ENCODE data around the gene SH3GLB2. TPM values are rescaled to one million over a fixed set of nuclear protein-coding genes. Genes with fewer than 3 reads are reported as not detected.

Gene SH3GLB2
- 14.0 and 17.2 TPM in 2 replicates for total RNA-seq (2014; rRNA removed; shearing (Covaris generic))

DNA sequence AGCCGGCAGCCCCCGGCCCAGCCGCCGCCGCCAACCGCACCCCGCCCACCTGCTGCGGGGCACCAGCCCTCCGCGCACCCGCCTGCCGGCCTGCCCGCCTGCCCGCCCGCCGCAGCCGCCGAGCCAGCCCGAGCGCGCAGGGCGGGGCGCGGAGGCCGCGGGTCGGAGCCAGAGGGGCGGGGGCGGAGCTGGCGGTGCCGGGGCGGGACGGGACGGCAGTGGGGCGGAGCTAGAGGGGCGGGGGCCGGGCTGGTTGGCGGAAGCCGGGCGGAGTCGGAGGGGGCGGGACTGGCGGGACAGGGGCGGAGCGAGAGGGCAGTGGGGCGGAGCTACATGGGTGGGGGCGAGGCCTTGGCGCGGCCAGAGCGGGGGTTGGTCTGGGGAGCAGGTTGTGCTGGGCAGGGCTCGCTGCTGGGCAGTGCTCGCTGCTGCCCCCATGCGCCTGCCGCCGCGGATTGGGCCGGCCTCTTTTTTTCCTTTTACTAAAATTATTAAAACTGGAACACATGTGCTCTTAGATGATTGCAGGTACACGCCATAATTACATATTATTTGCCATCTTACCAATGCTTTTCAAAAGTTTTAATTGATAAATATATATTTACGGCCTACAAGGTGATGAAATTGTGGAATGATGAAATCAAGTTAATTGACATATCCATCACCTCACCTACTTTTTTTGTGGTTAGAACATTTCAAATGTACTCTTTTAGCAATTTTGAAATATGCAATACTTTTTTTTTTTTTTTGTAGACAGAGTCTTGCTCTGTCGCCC, at the start of gene SH3GLB2:
TSS of gene SH3GLB2 (minus strand) at position 140 of the 775 bp plus-strand sequence. CDS start 177 bp downstream, outside the sequence.
- peak; percentile 80 for DNase-seq (ENCODE audit: low spot score)

DNA sequence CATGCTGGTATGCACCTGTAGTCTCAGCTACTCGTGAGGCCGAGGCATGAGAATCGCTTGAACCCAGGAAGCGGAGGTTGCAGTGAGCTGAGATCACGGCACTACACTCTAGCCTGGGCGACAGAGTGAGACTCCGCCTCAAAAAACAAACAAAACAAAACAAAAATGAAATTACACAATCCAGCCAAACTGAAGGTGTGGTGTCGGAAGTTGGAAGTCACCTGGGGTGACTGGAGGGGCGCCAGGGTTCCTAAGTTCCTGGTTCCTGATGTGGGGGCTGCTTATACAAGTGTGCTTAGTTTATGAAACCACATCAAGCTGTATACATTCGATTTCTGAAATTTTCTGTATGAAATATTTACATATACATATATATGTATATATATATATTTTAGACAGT, 49.1 kb upstream of the SH3GLB2 start:
- DNase-seq (ENCODE audit: low spot score) = no peak

DNA sequence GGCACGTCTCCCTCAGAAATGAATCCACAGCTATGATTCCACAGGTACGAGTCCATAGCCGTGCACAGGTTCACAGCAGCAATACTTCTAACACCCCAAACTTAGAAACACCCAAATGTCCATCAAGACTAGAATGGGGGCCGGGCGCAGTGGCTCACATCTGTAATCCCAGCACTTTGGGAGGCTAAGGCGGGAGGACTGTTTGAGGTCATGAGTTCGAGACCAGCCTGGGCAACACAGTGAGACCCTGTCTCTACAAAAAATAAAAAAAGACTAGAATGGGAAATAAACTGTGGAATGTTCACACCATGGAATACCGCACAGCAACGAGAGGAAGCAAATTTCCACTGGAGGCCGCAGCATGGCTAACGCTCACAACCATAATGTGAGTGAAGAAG, 48.5 kb upstream of the SH3GLB2 start:
- no peak for DNase-seq (ENCODE audit: low spot score)

DNA sequence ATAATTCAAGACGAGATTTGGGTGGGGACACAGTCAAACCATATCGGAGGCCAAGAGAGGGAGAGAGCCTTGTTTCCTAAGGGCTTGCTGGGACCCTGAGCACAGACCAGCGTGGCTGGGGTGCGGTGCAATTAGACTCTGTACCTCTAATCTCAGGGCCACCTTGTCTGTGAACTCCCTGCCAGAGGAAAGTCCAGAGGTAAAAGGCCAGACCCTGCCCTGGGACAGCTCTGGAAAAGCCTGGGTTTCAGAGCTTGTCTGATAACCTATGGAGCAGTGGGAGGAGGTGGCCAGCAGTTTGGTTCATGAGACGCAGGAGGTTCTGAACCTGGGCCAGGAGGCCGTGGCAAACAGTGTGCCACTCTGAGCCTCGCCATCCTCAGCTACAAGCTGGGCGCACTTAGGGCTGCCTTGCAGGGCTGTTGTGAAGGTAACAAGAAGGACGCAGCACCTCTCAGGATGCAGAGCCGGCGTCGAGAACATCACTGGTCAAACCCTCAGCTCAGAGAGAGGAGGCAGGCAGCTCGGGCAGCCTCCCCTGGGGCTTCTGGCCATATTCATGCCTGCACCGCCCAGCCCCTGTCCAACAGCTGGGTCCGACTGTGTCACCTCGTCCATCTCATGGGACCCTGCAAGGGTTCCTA, 48.0 kb upstream of the SH3GLB2 start:
- no peak for DNase-seq (ENCODE audit: low spot score)

DNA sequence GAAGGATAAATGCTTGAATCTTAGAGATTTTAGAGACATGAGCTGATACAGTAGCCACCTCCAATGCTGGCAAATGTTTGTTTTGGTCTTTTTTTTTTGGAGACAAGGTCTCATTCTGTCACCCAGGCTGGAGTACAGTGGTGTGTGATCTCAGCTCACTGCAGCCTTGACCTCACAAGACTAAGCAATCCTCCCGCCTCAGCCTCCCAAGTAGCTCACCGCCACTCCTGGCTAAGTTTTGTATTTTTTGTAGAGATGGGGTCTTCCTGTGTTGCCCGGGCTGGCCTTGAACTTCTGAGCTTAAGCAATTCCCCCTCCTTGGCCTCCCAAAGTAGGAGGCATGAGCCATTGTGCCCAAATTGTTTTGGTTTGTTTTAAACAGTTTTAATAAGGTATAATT, 46.0 kb upstream of the SH3GLB2 start:
- DNase-seq (ENCODE audit: low spot score) = no peak

DNA sequence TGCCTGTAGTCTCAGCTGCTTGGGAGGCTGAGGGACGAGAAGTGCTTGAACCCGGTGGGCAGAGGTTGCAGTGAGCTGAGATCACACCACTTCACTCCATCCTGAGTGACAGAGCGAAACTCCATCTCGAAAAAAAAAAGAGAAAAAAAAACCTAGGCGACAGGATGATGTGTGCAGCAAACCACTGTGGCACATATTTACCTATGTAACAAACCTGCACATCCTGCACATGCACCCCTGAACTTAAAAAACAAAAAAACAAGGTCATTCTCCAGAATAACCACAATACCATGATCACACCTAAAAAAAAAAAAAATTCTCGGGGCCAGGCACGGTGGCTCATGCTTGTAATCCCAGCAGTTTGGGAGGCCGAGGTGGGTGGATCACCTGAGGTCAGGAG, 45.3 kb upstream of the SH3GLB2 start:
- no peak for DNase-seq (ENCODE audit: low spot score)

DNA sequence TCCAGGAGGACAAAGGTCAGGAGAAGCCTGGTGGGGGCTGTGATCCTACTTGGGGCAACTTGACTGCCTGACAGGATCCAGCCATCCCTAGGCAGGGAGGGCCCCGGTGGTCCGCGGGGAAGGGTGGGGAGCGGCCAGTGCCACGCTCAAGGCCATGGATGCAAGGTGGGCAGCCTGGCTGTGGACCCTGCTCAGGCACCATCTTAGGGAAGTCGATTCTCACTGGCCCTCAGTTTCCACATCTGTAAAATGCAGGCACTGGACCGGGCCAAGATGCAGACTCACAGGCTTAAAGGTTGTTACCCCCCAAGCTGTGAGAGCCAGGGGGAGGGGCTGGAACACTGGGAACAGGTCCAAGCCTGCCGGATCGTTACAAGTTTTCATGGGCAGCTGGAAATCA, 44.0 kb upstream of the SH3GLB2 start:
- DNase-seq (ENCODE audit: low spot score) = no peak

DNA sequence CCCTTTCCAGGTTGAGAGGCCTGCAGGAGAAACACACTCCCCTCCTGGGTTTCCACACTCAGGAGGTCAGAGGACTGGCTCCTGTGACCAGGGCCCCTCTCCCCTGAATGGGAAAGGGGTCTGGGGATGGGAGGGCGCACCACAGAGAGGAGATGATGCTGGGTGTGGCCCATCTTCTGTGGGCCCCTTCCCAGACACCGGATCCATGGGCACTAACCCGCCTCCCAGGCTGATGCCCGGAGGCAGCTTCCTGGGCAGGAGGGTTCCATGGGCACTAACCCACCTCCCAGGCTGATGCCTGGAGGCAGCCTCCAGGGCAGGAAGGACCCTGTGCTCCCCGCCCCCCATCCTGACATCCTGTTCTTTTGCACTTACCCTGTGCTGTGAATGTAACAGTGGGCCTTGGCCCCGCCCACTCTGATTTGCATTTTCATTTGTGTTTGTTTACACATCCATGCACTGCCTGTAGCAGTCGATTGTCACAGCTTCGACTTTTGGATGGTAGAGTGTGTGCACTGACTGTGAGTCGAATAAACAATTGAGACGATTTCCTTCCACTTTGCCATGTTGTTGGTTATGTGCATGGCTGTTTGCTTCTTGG, 43.5 kb upstream of the SH3GLB2 start:
- DNase-seq (ENCODE audit: low spot score) = no peak

DNA sequence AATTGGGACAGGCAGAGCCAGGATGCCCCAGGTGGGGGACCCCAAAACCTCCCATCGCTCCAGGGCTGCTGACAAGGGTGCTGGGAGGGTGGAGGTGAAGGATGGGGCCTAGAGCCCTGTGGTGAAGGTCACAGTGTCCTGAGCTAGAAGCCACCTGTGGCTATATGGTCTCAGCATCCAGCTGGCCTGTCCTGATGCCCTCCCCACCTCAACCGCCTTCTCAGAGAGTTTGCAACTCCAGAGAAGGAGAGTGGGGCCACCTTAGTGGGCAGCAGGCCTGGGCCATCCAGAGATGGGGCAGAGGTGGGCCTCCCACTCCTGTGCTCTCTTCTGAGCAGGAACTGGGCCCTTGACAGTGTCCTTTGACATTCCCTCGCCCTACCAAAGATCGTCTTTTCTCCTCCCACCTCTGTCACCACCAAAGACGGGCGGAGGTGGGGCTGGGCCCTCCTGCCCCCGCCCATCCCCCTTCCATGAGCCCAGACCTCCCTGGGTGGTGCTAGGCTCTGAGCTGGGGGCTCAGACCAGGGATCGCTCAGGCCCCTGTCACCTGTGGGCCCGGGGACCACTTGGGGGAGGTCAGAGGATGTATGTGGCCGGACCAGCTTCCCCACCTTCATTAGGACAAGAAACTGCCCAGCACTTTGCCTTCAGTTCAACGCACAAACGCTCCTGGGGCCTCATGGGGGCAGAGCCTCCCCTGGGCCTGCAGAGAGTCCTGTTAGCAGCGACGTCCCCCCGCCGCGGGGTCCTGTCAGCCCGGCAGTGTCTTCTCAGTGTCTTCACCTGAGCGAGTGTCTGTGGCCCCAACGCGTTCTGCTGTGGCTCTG, 42.8 kb upstream of the SH3GLB2 start:
- DNase-seq (ENCODE audit: low spot score) = no peak

DNA sequence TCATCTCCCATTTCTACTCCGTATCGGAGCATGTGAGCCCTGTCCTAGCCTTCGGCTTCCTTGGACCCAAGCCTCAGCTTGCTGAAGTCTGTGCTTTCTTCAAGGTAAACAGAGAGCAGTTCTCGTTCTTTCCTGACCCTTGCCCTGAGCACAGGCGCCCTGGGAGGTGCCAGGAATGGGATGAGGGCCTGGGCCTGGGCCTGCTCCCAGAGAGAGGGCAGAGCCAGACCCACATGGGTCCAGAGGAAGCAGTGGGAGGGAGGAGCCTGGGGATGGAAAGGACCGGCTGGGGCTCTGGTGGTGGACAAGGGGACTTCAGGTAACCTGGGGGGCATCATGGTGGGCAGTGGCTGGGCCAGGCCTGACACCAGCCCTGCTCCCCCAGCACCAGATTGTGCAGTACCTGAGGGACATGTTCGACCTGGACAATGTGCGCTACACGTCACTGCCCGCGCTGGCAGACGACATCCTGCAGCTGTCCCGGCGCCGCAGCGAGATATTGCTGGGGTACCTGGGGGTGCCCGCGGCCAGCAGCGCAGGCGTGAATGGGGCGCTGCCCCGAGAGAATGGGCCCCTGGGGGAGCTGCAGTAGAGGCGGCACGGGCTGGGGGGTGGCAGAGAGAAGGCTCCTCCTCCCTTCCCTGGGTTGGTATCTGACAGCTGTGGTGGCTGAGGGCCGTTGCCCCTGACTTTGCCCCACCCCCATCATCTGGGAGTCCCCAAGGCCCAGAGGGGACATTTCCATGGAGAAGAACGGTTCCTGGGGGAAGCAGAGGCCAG, 41.9 kb upstream of the SH3GLB2 start:
- no peak for DNase-seq (ENCODE audit: low spot score)

DNA sequence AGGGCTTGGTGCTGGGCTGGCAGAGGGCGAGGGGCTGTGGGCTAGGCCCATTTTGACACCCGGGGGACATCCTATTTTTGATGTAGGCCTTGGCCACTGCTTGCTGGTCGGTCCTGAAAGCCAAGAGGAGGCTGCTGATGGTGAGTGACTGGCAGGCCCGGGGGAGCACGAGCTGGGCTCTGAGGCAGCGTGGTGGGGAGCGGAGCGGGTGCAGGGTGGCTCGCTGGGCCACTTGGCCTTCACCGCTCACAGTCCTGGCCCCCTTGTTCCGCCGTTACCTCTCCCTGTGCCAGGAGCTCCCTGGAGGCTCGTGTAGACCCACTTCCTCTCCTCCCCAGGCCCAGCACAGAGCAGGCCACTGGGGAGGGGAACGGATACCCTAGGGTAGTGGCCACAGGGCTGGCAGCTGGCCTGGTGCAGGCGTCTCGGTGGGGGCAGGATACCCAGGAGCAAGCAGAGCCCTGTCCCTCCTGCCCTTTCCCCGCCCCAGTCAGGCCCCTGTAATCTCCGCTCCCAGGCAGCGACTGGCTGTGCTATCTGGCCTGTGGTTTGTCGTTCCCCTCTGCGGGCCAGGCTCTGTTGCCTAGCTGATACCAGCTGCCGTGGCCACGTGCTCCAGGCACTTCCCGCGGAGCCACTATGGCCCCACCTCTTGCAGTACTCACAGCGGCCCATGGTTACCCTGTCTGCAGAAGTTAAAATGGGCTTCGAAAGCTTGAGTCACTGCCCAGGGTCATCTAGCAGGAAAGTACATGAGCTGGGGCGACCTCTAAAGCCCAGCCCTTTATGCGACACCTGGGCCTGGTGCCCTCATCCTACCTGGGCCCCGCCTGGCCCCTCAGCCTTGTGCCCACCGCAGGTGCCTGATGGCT, 41.1 kb upstream of the SH3GLB2 start:
- DNase-seq (ENCODE audit: low spot score) = no peak

DNA sequence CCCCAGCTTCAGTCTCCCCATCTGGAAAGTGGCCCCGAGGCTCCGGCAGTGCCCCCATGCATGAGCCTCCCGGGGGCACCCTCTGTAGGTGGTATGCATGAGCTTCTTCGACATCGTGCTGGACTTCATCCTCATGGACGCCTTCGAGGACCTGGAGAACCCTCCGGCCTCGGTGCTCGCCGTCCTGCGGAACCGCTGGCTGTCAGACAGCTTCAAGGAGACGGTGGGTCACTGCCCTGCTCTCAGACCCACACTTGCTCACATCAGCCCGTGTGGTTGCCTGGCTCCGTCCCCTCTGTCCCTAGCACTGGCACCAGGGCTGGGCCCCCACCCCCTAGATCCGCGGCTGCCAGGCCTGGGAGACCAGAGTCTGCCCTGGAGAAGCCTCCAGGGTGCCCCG, 40.0 kb upstream of the SH3GLB2 start:
- DNase-seq (ENCODE audit: low spot score) = no peak

DNA sequence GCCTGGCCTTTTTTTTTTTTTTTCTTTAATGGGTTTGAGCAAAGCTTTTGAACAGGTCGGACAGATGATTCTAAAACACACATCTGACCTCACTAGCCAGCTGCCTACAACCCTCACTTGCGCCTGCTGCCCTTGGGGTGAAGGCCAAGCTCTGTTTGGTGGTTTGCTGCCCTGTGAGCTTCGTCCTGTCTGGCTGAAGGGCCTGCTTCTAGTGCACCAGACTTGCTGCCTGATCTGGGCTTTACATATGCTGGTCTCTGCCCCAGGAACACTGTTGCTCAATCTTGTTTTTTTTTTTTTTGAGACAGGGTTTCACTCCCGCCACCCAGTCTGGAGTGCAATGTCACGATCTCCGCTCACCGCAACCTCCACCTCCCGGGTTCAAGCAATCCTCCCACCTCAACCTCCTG, 36.4 kb upstream of the SH3GLB2 start:
- DNase-seq (ENCODE audit: low spot score) = no peak

DNA sequence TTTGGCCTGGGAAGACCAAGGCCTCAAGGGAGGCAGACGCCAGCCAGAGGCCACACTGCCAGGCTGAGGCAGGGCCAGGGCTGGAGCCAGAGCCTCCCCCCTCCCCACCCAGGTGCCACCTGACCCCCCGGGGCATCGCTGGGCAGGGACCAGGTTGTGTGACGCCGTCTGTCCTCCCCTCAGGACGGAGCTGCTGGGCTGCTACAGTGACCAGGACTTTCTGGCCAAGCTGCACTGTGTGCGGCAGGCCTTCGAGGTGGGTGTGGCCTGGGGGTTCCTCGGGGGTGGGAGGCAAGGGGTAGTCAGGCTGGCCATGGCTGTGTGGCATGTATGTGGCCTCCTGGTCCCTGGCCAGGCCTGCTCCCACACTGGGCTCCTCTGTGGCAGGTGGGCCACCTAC, 34.9 kb upstream of the SH3GLB2 start:
- DNase-seq (ENCODE audit: low spot score) = no peak

DNA sequence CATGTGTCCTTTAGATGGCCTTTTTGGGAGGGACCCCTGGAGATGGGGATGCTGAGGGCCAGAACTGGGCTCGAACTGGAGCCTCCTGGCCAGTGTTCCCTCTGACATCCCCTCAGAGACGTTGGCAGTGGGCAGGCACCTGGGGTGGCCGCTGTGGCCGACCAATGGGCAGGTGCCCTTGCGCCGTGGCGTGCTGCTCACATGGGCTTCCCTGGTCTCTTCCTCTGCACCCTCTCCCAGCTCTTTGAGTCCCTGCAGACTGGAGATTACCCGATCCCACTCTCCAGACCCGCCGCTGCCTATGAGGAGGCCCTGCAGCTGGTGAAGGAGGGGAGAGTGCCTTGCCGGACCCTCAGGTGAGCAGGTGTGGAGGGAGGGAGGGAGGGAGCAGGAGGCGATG, 32.9 kb upstream of the SH3GLB2 start:
- no peak for DNase-seq (ENCODE audit: low spot score)

DNA sequence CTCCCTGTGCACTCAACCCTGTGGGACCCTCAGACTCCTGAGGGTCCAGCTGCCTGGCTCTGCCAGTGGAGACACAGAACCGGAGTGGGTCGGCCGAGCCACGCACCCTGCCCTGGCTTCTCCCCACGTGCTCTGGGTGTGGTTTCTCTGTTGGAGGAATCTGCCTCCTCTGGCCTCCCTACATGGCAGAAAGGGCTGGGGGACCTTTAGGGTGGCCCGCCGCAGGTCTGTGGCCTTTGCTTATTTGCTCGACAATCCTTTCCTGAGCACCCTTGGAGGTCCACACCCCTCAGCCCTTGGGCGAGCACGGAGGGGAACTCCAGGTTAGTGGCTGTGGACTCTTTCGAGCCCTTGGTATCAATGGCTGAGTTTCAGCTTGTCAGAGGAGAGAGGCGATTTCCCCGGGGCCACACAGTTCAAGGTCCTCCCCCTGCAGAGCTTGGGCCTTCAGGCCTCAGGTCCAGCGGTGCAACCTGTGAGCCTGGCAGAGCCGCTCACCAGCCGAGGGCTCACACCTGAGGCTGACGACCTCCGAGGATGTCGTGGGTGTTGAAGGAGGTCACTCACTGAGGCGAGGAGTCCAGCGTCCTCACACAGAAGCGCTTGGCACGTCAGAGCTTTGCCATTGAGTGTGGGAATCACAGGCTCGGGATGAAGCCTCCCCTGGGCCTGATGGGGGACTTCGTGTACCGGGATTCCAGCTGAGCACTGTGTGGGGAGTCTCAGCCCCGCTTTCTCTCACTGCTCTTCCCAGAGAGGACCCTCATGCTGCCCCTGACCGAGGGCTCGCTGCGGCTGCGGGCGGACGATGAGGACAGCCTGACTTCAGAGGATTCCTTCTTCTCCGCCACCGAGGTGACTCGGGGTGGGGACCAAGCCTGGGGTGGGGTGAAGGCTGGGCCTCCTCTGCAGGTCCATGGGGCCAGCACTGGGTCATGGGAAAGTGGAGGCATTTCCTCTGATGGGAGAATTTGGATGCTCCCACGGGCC, 32.0 kb upstream of the SH3GLB2 start:
- no peak for DNase-seq (ENCODE audit: low spot score)

DNA sequence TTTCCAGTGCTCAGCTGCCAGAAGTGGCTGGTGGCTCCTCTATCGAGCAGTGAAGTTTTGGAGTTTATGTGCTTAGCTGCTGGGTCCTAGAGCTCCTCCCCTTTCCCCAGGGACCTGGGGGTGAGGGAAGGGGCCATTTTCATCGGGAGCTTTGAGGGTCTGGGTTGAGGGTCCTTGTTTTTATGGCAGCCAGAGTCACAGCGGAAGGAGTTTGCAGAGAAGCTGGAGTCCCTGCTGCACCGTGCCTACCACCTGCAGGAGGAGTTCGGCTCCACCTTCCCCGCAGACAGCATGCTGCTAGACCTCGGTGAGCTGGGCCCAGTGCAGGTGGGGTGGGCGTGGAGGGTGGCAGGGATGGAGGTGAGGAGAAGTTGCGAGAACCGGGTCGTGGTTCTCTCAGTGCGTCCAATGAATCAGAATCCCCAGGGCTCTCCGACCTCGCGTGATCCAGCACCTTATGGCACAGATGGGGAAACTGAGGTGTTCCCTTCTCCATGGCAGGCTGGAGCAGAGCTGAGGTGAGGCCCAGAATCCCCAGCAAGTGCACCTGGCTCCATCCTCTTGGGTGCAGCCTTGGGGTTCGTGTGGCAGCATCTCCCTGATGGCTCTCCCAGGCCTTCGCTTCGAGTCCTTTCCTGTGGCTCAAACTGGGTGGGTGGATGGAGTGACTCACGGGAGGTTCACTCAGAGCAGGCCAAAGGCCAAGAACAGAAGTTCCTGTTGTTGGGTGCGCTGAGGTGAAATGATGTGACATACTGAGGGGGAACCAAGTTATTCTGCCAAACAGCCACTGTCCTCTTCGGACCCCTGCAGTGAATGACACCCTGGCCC, 31.0 kb upstream of the SH3GLB2 start:
- no peak for DNase-seq (ENCODE audit: low spot score)

DNA sequence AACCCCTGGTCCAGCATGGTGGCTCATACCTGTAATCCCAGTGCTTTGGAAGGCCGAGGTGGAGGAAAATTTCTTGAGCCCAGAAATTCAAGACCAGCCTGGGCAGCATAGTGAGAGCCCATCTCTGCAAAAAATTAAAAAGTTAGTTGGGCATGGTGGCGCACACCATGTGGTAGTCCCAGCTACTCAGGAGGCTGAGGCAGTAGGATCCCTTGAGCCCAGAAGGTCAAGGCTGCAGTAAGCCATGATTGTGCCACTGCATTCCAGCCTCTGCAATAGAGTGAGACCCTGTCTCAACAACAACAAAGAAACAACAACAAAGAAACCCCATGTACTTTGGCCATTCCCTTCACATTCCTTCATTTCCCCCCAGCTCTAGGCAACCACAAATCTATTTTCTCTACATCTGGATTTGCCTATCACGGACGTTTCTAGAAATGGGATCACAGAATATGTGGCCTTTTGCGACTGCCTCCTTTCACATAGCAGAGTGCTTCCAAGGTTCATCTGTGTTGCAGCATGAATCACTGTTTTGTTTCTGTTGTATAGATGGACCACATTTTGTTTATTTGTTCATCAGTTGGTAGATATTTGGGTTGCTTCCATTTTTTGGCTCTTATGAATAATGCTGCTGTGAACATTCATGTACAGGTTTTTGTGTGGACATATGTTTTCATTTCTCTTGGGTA, 26.2 kb upstream of the SH3GLB2 start:
- no peak for DNase-seq (ENCODE audit: low spot score)

All from H4 (cell line).